ENCODE measurements around the gene RHOU. TPM values are rescaled to one million over a fixed set of nuclear protein-coding genes. Genes with fewer than 3 reads are reported as not detected.

Gene RHOU
- total RNA-seq, 3 donors from 2014 or later (not counting 1 experiment from before 2014, with no cell fraction given): 0.33 to 1.6 (median 0.82) TPM

- no peak overlapping the region for H3K27ac Mint-ChIP-seq
- ATAC-seq (no peak), DNase-seq (no peak)
- no peaks in the 10 kb centered on the region for H3K36me3 Mint-ChIP-seq
- intact Hi-C loops (cut with micrococcal nuclease): no loop called here
- 86% methylated on average over 4 of the region's 4 CpGs for WGBS (ENCODE audit: insufficient coverage)
- Histone ChIP-seq H3K27ac (ENCODE audit: low read length) (no peak overlapping the region), H3K4me3 (ENCODE audit: low read length) (no peak overlapping the region), H3K4me1 (ENCODE audit: control insufficient read depth, insufficient read depth, low read length) (peaks cover 10% of the 10 kb centered on the region), H3K27me3 (ENCODE audit: control insufficient read depth, insufficient read depth, low read length) (no peaks in the 10 kb centered on the region), H3K9me3 (ENCODE audit: control insufficient read depth, insufficient read depth, low read length) (no peaks in the 10 kb centered on the region), H3K36me3 (ENCODE audit: control insufficient read depth, insufficient read depth, low read length) (no peaks in the 10 kb centered on the region)
- H3K27me3 Mint-ChIP-seq (ENCODE audit: low read depth in 2 of 2): no peaks in the 10 kb centered on the region
- H3K4me1 Mint-ChIP-seq: peaks cover 8 to 9% of the 10 kb centered on the region in 2 donors
- no peak overlapping the region for H3K4me3 Mint-ChIP-seq
- no peak for TF ChIP-seq CTCF (IDR thresholded peaks at IDR 0.05)
- no peaks in the 10 kb centered on the region for H3K9me3 Mint-ChIP-seq
Observed at GRCh38 chr1:228777236-228777635, 42.0 kb downstream of the RHOU start.

- Histone ChIP-seq H3K27ac (ENCODE audit: low read length) (no peak overlapping the region), H3K4me1 (ENCODE audit: control insufficient read depth, insufficient read depth, low read length) (peaks cover 4% of the 10 kb centered on the region), H3K4me3 (ENCODE audit: low read length) (no peak overlapping the region), H3K9me3 (ENCODE audit: control insufficient read depth, insufficient read depth, low read length) (no peaks in the 10 kb centered on the region), H3K27me3 (ENCODE audit: control insufficient read depth, insufficient read depth, low read length) (no peaks in the 10 kb centered on the region), H3K36me3 (ENCODE audit: control insufficient read depth, insufficient read depth, low read length) (no peaks in the 10 kb centered on the region)
- Mint-ChIP-seq H3K9me3 (no peaks in the 10 kb centered on the region), H3K4me1 (peaks cover under 1 to 1% of the 10 kb centered on the region in 2 donors), H3K4me3 (no peak overlapping the region), H3K27ac (no peak overlapping the region), H3K27me3 (ENCODE audit: low read depth in 2 of 2) (no peaks in the 10 kb centered on the region), H3K36me3 (no peaks in the 10 kb centered on the region)
- DNase-seq (no peak), ATAC-seq (no peak)
- WGBS (ENCODE audit: insufficient coverage): no CpG with 5 or more reads among the region's 1 CpG
- no peak for TF ChIP-seq CTCF (IDR thresholded peaks at IDR 0.05)
- intact Hi-C loops (cut with micrococcal nuclease): no loop called here
Observed at GRCh38 chr1:228778026-228778425, 42.7 kb downstream of the RHOU start.

GRCh38 chr1:228778466-228778865 lies 43.2 kb downstream of the RHOU start:
- Histone ChIP-seq H3K9me3 (ENCODE audit: control insufficient read depth, insufficient read depth, low read length) (no peaks in the 10 kb centered on the region), H3K36me3 (ENCODE audit: control insufficient read depth, insufficient read depth, low read length) (no peaks in the 10 kb centered on the region), H3K27ac (ENCODE audit: low read length) (no peak overlapping the region), H3K4me1 (ENCODE audit: control insufficient read depth, insufficient read depth, low read length) (no peaks in the 10 kb centered on the region), H3K4me3 (ENCODE audit: low read length) (no peak overlapping the region), H3K27me3 (ENCODE audit: control insufficient read depth, insufficient read depth, low read length) (no peaks in the 10 kb centered on the region)
- DNase-seq (no peak), ATAC-seq (no peak)
- no peak for TF ChIP-seq CTCF (IDR thresholded peaks at IDR 0.05)
- no peaks in the 10 kb centered on the region for H3K9me3 Mint-ChIP-seq
- WGBS (ENCODE audit: insufficient coverage): 63% methylated on average over 3 of the region's 3 CpGs
- no peaks in the 10 kb centered on the region for H3K4me1 Mint-ChIP-seq
- no peak overlapping the region for H3K4me3 Mint-ChIP-seq
- no peaks in the 10 kb centered on the region for H3K36me3 Mint-ChIP-seq
- no peak overlapping the region for H3K27ac Mint-ChIP-seq
- intact Hi-C loops (cut with micrococcal nuclease): no loop called here
- H3K27me3 Mint-ChIP-seq (ENCODE audit: low read depth in 2 of 2): no peaks in the 10 kb centered on the region

GRCh38 chr1:228778961-228779360 lies 43.7 kb downstream of the RHOU start:
- H3K27me3 Mint-ChIP-seq (ENCODE audit: low read depth in 2 of 2): no peaks in the 10 kb centered on the region
- H3K4me3 ChIP-seq (ENCODE audit: low read length): no peak overlapping the region
- no peak overlapping the region for H3K4me3 Mint-ChIP-seq
- no peaks in the 10 kb centered on the region for H3K9me3 ChIP-seq (ENCODE audit: control insufficient read depth, insufficient read depth, low read length)
- no peaks in the 10 kb centered on the region for H3K4me1 ChIP-seq (ENCODE audit: control insufficient read depth, insufficient read depth, low read length)
- no peaks in the 10 kb centered on the region for H3K36me3 ChIP-seq (ENCODE audit: control insufficient read depth, insufficient read depth, low read length)
- intact Hi-C loops (cut with micrococcal nuclease): no loop called here
- H3K27me3 ChIP-seq (ENCODE audit: control insufficient read depth, insufficient read depth, low read length): no peaks in the 10 kb centered on the region
- no peak overlapping the region for H3K27ac Mint-ChIP-seq
- no peaks in the 10 kb centered on the region for H3K36me3 Mint-ChIP-seq
- no peaks in the 10 kb centered on the region for H3K9me3 Mint-ChIP-seq
- TF ChIP-seq CTCF (IDR thresholded peaks at IDR 0.05): no peak
- H3K4me1 Mint-ChIP-seq: no peaks in the 10 kb centered on the region
- ATAC-seq (no peak), DNase-seq (no peak)
- H3K27ac ChIP-seq (ENCODE audit: low read length): no peak overlapping the region
